NCI-H2227 (cell line): ENCODE data around the gene LIPC.

Experiments
- DNase-seq: peaks from one replicate; lab custom pipeline; 2025; ENCODE audit not compliant: unreplicated experiment; lab: John Stamatoyannopoulos, UW

LIPC gene

DNA sequence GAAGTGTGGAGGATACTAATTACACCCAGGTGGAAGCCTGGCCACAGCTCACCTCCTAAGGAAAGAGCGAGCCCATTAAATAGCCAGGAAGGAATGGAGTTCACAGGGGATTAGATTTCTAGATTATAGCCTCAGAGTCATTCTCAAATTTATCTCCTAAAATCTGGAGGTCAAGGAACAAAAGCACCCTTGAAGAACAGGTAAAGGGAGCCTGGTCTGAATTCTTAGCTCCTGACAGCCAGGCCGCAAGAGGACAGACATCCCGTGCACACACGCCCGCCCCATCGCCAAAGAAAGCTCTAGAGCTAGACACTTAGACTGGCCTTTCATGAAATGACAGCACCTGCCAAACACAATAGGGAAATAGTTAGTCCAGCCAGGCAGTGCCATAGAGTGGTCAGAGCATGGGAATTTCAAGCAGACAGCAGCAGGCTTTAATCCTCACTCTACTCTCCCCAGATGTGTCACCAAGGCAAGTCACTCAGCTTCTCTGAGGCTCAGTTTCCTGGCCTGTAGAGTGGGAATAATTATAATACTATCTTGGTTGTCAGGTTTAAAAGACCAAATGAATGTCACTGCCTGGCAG is 59.2 kb downstream of the LIPC start:
- DNase-seq, result no peak

DNA sequence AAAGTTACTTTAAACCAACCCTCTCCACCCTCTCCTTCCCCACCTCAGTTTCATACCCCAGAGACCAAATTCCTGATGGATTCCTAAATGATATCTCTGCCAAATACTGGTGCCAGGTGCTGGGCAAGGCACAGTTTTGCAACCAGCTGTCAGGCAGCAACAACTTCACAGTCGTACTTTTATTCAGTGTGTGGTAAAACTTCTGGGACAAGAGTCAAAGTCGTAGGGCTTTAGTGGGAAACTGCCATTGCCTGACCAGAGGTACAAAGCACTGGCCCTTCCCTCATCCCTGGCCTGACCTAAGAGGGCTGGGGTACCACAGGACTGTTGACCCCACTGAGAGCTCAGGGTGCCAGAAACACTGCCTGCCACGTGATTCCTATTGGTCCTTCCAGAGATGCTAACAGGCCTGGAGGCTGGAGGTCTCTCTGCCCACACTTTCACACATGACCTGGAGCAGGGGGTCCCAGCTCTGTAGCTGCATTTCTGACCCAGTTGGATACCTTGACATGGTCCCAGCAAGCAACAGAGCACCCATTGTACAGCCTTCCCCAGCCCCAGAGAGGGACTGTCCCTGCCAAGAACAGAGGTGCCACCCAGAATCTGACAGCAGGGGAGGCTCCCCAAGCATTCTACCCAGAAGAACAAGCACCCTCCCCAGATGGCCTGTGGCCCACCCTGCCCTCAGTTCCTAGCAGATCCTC is 59.9 kb downstream of the LIPC start:
- DNase-seq, result no peak

GRCh38 chr15:58492661-58493397 is 61.0 kb downstream of the LIPC start:
- DNase-seq, result no peak

DNA sequence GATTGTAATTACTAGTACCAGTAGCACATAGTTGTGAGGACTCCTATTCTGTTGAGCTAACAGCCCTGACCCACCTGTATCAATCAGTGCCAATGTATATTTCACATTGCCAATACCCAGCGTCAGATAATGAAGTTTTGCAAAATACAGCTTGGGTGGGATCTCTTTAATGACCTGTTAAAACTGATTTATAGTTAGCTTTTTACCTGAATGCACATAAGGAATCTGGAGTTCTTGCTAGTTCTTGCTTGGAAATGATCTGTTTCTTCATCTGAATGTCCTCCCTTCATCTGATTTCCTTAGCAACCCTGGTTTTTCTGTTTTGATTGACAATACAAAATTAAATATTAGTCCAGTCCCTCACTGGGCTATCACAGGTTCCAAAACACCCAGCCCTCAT is 62.8 kb downstream of the LIPC start:
- DNase-seq, result no peak

- DNase-seq, result no peak
These were observed 64.2 kb downstream of the LIPC start for GRCh38 chr15:58495891-58496408.

DNA sequence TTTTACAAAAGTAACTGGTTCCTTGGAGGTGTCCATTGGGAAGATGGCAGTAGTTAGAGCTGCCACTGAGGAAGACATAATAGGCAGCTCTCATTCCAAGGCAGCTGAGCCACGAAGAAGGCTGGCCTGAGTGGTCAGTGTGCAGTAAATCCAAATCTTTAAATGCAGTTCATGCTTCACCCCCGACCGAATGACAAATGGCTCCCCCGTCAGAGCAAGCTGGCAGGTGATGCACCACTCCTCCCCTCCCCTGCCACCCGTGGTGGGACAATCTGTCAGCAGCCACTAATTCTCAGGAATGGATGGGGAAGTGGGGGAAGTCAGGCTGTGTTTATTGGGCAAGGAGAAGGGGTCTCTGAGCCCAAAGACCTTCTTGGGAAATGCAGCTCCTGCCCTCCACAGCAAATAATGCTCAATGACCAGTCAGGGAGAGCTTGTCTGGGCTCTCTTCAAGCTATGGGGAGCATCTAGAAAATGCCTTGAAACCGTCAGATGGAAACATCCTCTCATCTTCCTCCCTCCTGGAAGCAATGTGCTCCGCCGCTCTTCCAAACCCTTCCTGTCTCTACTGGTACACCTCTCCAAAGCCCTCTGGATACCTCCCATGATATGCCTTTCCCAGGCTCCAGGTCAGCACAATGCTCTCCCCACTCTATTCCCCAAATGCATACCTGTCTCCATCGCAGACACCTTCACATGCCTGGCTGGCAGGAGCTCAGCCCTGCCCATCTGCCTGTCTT is 65.4 kb downstream of the LIPC start:
- no peak for DNase-seq

DNA sequence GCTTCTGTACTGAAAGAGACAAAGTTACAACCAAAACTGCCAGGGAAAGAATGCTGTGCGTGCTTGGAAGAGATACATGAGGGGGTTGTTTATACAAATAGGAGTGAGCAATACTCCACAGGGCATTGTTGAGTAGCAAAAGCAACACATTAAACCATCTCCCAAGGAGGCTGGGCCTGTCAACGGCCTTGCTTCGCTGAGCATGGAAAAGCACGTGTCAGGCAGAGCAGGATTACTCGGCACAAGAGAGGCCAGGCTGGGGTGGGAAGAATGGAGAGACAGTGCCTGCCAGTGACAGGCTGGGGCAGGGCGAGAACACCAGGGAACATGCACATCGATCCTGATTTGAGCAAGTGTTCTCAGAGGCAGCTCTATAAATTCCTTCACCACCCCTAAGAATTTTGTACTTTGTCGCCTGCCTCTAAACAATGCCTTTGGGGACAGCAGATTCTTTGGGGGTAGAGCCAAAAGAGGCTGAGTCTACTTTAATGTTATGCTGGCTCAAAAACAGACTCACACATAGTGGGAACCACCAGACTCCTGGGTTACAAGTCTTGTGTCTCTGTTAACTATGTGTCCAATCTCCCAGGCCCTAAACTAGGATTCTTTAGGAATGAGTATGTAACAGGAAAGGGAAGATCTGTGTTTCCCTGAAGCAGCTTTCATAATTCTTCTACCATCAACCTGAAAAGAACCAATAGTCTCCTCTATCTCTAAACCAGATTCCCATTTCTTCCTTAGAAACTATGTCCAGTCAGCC is 67.2 kb downstream of the LIPC start:
- DNase-seq, result no peak

DNA sequence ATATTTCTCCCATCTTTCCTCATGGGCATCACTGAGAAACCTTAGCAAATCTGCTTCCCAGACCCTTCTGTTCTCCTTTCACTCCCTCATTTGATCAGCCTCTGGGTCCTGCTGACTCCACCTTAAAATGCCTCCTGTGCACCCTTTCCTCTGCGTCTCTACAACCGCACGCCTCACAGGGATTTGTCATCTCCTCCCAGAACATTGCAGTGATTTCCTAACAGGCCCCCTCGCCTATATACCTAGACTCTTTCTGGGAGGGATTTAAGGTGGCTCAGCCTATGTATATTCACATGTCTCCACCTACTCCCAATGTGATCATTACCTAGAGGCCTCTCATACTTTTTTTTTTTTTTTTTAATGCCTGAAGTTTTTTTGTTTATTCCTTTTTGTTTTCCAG is 69.2 kb downstream of the LIPC start:
- no peak for DNase-seq

DNA sequence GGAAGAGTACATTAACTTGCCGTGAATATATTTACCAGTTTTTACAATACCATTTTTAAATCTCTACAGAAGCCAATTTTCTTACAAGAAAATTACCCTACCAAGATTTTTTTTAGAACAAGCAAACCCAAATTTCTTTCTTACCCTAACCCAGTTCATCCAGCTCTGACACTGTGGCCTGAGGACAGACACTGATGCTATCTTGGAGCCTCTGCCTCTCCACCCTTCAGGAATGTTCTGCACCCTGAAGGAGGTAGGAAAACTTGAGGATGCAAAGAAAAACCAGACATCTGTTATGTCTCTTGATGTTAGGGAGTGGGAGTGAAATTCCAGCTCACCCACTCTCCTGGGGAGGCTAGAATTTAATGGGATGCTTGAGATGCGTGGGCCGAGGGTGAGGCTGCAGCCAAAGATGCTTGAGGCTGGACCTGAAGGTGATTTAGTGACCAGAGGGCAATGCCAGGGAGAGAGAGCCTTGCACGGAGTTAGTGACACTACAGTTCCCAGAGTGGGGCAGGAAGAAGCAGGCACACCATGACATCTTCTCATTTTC is 69.9 kb downstream of the LIPC start:
- no peak for DNase-seq

DNA sequence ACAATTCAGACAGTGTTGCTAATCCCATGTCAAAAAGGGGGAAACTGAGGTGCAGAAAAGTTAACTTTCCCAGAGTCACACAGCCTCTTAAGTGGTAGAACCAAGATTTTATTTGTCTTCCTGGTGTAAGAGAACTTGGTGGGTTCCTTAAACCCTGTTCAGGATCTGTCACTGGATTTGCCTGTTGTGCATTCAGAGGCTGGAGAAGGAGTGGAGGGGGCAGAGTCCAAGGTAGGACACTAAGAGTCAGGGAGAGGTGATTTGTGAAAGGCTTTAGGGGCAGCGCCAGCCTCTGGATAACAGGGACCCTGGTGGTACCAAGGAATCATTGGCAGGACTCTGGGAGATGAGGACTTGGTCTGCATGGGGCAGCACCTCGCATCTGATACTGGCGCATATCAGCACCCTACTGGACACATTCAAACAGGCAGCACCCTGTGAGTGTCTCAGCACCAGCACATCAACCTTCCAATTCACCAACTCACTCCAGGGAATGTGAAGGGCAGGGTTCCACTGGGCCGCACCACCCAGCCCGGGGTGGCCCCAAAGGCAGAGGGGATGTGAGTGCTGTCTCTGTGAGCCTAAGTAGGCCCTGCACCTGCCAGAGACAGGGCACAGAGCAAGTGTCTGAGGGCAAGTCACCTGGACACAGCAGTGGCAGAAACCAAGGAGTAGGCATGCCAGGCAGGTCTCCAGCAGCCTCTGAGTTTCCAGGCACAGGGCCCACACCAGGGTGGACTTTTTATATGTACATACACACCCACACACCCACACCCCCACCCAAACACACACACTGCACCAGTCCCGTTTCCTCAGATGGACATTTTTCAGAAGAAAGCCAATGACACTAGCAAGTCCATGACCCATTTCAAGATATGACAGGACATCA is 71.6 kb downstream of the LIPC start:
- no peak for DNase-seq

DNA sequence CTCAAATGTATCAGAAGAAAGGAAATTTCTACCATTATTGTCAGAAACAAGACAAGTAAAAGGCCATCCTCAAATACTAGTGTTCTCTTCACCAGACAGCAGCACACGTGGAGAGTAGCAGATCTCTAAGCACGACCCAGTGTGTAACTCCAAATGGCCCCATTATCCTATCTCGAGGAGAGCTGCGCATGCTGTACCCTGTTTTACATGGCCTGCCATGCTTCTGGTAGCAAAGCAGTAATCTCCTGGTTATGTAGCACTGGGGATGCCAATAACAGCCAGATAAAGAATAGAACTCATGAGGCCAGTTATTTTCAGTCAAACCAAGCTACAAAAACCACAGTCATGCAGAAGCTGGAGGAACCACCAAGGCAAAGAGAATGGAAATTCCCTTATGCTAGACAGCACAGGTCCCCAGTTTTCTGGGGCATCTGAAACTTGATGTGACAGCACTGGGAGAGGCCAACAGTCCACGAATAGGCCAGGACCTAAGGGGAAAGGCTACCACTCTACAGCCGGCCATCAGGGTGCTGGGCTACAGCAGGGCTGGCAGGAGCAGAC is 73.0 kb downstream of the LIPC start:
- no peak for DNase-seq

DNA sequence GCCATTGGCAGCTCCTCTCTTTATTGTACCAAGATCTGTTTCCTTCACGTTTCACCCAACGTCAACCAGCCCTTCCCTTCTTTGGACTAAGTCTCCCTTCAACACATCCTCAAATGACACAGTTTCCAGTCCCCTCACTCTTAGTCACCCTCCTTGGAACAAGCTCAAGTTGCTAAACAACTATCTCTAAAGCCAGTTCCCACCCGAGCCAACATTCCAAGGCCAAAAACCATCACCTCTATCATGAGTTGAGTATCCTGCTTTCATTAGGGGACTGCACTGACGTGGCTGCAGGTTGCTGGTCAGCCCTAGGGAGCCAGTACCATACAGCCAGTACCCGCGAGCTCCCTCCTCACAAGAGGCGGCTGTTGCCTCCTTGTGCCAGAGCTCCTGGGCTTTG is 73.8 kb downstream of the LIPC start:
- no peak for DNase-seq

DNA sequence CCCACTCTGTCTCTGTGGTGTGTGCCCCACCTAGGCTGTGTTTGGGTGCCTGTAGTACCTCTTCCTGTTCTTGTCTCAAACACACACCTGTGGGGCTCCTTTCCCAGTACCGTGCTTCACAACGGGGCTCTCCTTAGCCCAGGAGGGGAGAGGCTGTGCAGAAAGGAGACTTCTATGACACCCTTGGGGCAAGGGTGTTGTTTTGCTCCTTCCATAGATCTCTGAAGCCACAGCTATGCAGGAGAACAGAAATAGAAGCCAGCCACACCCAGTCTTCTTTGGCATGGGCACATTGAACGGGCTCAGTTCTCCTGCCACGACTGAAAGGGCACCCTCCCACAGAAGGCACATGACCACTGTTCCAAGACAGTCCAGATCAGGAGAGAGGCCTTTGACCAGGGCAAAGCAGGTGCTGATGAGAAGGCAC is 74.3 kb downstream of the LIPC start:
- no peak for DNase-seq

DNA sequence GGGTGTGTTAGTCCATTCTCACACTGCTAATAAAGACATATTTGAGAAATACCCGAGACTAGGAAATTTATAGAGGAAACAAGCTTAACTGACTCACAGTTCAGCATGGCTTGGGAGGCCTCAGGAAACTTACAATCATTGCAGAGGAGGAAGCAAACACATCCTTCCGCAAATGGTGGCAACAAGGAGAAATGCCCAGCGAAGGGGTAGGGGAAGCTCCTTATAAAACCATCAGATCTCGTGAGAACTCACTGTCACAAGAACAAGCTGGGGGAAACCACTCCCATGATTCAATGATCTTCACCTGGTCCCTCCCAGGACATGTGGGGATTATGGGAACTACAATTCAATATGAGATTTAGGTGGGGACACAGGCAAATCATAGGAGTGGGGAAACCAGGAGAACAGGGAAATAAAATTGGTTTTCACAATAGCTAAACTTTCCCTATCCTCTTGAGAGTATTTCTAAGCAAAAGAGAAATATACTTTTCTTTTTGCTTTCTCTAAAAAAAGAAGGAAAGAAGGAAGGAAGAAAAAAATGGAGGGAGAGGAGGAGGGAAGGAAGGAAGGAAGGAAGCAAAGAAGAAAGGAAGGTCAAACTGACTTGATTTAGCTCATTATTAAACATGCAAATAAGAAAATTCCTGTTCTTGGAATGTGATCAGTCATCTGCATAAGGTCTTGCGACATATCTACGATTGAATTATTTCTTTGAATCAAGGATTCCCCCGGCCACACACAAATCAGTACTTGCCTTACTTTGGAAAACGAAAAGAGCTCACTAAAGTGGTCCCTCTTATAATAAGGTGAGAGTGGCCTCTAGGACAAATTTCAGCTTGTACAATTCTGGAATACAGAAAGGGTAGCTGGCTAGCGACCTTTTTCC is 75.2 kb downstream of the LIPC start:
- no peak for DNase-seq

GRCh38 chr15:58509556-58509955 is 77.8 kb downstream of the LIPC start:
- DNase-seq, result no peak

DNA sequence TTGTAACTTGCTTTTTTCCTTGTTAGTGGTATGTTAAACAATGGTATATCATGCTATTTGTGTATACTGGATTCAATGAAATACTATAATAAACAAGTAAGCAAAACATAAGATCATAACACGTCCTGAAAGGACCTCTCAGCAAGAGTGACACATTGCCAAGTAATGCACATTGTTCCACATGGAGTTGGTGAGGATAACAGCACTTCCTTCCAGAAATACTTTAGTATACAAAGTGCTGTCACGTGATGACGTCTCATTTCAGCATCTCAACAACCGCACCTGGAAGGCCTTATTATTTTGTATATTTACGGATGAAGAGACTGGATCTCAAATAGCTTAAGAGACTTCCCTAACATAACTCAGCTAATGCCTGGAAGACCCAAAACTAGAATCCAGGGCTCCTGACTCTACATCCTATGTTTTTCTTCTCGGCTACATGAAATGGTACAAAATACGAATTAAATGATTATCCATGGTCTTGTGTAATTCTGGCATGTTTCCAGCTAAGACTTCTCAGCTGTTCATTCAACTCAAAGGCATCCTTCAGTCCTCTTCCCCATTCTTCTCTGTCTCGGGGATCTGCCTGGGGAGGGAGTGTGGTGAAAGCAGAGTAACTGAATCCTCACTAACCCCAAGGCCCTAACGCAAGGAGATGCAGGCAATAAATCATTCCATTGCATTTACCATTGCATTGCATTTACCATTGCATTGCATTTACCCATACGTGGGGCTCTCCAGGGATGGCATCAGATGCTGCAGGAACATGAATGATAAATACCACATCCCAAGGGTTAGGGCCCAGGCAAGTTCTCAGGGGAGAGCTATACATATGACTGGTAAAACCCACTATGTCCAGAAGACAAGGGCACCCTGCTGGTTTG is 79.2 kb downstream of the LIPC start:
- no peak for DNase-seq

GRCh38 chr15:58511599-58511987 is 79.8 kb downstream of the LIPC start:
- DNase-seq, result no peak
